GM12878 (cell line): ENCODE measurements around the gene ZXDC. TPM values are rescaled to one million over a fixed set of nuclear protein-coding genes. Genes with fewer than 3 reads are reported as not detected.

ENCODE experiments used
- ATAC-seq: fragments of 200-7000 bp; cut with Tn5 transposase; 3 replicates; pipeline ENCODE4 v1.9.1; 2020; ENCODE audit warnings: mild to moderate bottlenecking, moderate library complexity
- BruUV-seq: library from RNA; stranded (reverse); fragments of 400-500 nt; replicated peaks from 2 replicates; lab custom pipeline; 2021; lab: Mats Ljungman, UMichigan
- CTCF ChIA-PET: fragments of 300-600 bp; sonication (Branson Sonifier 250); formaldehyde crosslinking; extraction: SDS; loops from one replicate; lab custom pipeline; 2021; ENCODE audit warnings: inconsistent platforms; lab: Yijun Ruan, JAX
- POLR2A ChIA-PET: fragments of 350-600 bp; formaldehyde crosslinking; extraction: SDS; loops from one replicate; lab custom pipeline; 2021; ENCODE audit warnings: inconsistent platforms; lab: Charles Lee
- RAD21 ChIA-PET: fragments of 300-600 bp; sonication (Branson Sonifier 250); formaldehyde crosslinking; loops from one replicate; lab custom pipeline; 2023; ENCODE audit warnings: antibody characterized with exemption; ENCODE audit not compliant: unreplicated experiment; lab: Charles Lee
- SMC1A ChIA-PET: fragments of 300-600 bp; sonication (Branson Sonifier 250); formaldehyde crosslinking; loops from one replicate; lab custom pipeline; 2023; ENCODE audit not compliant: unreplicated experiment, uncharacterized antibody; lab: Charles Lee
- DNase-seq: peaks from one replicate; pipeline ENCODE4 v3.0.0-alpha.2; 2011; ENCODE audit warnings: low read depth, low spot score
- FAIRE-seq: peaks from 3 replicates; lab custom pipeline; 2011; peaks lifted over from hg19 to GRCh38; lab: Jason Lieb, UNC
- H2AFZ ChIP-seq: 2 replicates; pipeline ENCODE4 v1.6.0; 2011; ENCODE audit warnings: low read depth, low read length, control low read depth; ENCODE audit not compliant: control insufficient read depth
- H3K27ac ChIP-seq: 2 replicates; pipeline ENCODE4 v1.5.1; 2011; ENCODE audit warnings: control low read depth; ENCODE audit not compliant: control insufficient read depth, insufficient read depth
- H3K27me3 ChIP-seq, 2 experiments: replicated peaks in 1 of 2; 2 replicates each; pipeline versions ENCODE4 v1.6.0 to v1.6.1; 2011; ENCODE audit warnings: low read length in 1 of 2; ENCODE audit not compliant: control insufficient read depth in 2 of 2, insufficient read depth in 2 of 2
- H3K36me3 ChIP-seq, 2 experiments: 2 replicates each; pipeline ENCODE4 v1.5.1; 2011; ENCODE audit warnings: low read length in 1 of 2; ENCODE audit not compliant: control insufficient read depth in 2 of 2, insufficient read depth in 2 of 2
- H3K4me1 ChIP-seq: 2 replicates; pipeline ENCODE4 v1.6.1; 2011; ENCODE audit warnings: mild to moderate bottlenecking, low read length, moderate library complexity, mixed read lengths; ENCODE audit not compliant: control insufficient read depth, insufficient read depth
- H3K4me2 ChIP-seq: 2 replicates; pipeline ENCODE4 v1.6.0; 2011; ENCODE audit warnings: control low read depth; ENCODE audit not compliant: control insufficient read depth, insufficient read depth
- H3K4me3 ChIP-seq: fragments of 200-600 bp; sonication (generic); 2 replicates; pipeline ENCODE4 v1.5.1; 2016
- H3K79me2 ChIP-seq: 2 replicates; pipeline ENCODE4 v1.6.0; 2011; ENCODE audit warnings: low read length; ENCODE audit not compliant: control insufficient read depth, insufficient read depth
- H3K9ac ChIP-seq: 2 replicates; pipeline ENCODE4 v1.8.0; 2011; ENCODE audit warnings: low read length, control low read depth, mixed read lengths; ENCODE audit not compliant: control insufficient read depth, insufficient read depth
- H3K9me3 ChIP-seq: replicated peaks from 3 replicates; pipeline ENCODE4 v1.5.1; 2011; ENCODE audit warnings: mild to moderate bottlenecking, low read length; ENCODE audit not compliant: control insufficient read depth, insufficient read depth
- H4K20me1 ChIP-seq: 2 replicates; pipeline ENCODE4 v1.6.0; 2011; ENCODE audit not compliant: control insufficient read depth, insufficient read depth
- BACH1 ChIP-seq: fragments of 450-650 bp; IDR thresholded peaks from 2 replicates; pipeline ENCODE4 v1.6.1; 2017; ENCODE audit warnings: mild to moderate bottlenecking, borderline replicate concordance
- BCL3 ChIP-seq: IDR thresholded peaks from 2 replicates; pipeline ENCODE4 v1.6.1; 2011; ENCODE audit warnings: borderline replicate concordance, low read depth, mild to moderate bottlenecking, moderate library complexity, low read length; ENCODE audit not compliant: insufficient read depth, poor library complexity, severe bottlenecking
- BHLHE40 ChIP-seq, 2 experiments: fragments of 450-650 bp in 1 of 2; IDR thresholded peaks; 2 replicates each; pipeline ENCODE4 v1.6.1; 2011 to 2017; ENCODE audit warnings: low read depth in 2 of 2, borderline replicate concordance in 1 of 2, improper control_type of control experiment in 1 of 2, low read length in 1 of 2, mild to moderate bottlenecking in 1 of 2
- CBX3 ChIP-seq: fragments of 200-600 bp; sonication (generic); IDR thresholded peaks from 2 replicates; pipeline ENCODE4 v1.6.1; 2016; ENCODE audit warnings: low read depth, borderline replicate concordance
- CHD1 ChIP-seq: IDR thresholded peaks from 2 replicates; pipeline ENCODE4 v1.6.1; 2012; ENCODE audit warnings: low read depth, low read length, improper control_type of control experiment
- HDGF ChIP-seq: fragments of 450-650 bp; IDR thresholded peaks from 2 replicates; pipeline ENCODE4 v1.6.1; 2016; ENCODE audit warnings: antibody characterized with exemption
- NFXL1 ChIP-seq: fragments of 450-650 bp; IDR thresholded peaks from 2 replicates; pipeline ENCODE4 v1.6.1; 2017; ENCODE audit warnings: antibody characterized with exemption, mild to moderate bottlenecking, borderline replicate concordance
- RAD21 ChIP-seq: IDR thresholded peaks from 2 replicates; pipeline ENCODE4 v1.6.1; 2011; ENCODE audit warnings: mild to moderate bottlenecking, low read depth, low read length, moderate library complexity; ENCODE audit not compliant: insufficient read depth
- SMC3 ChIP-seq: IDR thresholded peaks from 2 replicates; pipeline ENCODE4 v1.6.1; 2011; ENCODE audit warnings: low read length, improper control_type of control experiment, borderline replicate concordance
- STAT3 ChIP-seq: IDR thresholded peaks from 2 replicates; pipeline ENCODE4 v1.6.1; 2011; ENCODE audit warnings: low read depth, low read length, improper control_type of control experiment
- SUZ12 ChIP-seq: fragments of 200-600 bp; sonication (generic); IDR thresholded peaks from one replicate; pipeline ENCODE4 v1.6.1; 2018; ENCODE audit warnings: antibody characterized with exemption, mild to moderate bottlenecking; ENCODE audit not compliant: unreplicated experiment
- TAF1 ChIP-seq: IDR thresholded peaks from 2 replicates; pipeline ENCODE4 v1.6.1; 2011; ENCODE audit warnings: mild to moderate bottlenecking, low read depth, low read length, borderline replicate concordance
- TBL1XR1 ChIP-seq: IDR thresholded peaks from 2 replicates; pipeline ENCODE4 v1.6.1; 2012; ENCODE audit warnings: low read depth, low read length, improper control_type of control experiment
- TCF3 ChIP-seq: IDR thresholded peaks from 2 replicates; pipeline ENCODE4 v1.6.1; 2012; ENCODE audit warnings: low read depth, mild to moderate bottlenecking, low read length, borderline replicate concordance; ENCODE audit not compliant: insufficient read depth
- TCF7 ChIP-seq: IDR thresholded peaks from 2 replicates; pipeline ENCODE4 v1.6.1; 2014; ENCODE audit warnings: antibody characterized with exemption, borderline replicate concordance
- WRNIP1 ChIP-seq: IDR thresholded peaks from 2 replicates; pipeline ENCODE4 v1.6.1; 2011; ENCODE audit warnings: low read depth, low read length, improper control_type of control experiment, borderline replicate concordance
- WGBS: methylation state at CpG from one replicate; pipeline ENCODE4 v1.1.6; 2016; ENCODE audit warnings: low lambda C conversion rate; ENCODE audit not compliant: insufficient replicate concordance, insufficient coverage; ENCODE audit errors: missing lambda C conversion rate; 5-methylcytosine and 5-hydroxymethylcytosine counted together
- in situ Hi-C: fragments of 300-500 bp; cut with MboI; formaldehyde crosslinking; loops from 9 replicates; pipeline ENCODE4 v1.14.3; 2018; ENCODE audit warnings: mixed read lengths
- intact Hi-C: fragments of 100-400 bp; cut with micrococcal nuclease; formaldehyde crosslinking; loops from one replicate; pipeline ENCODE4 v1.14.2; 2022; ENCODE audit not compliant: unreplicated experiment
- polyA plus RNA-seq, 11 experiments: library from polyadenylated mRNA; depleted of rRNA in 4 of 11; unstranded in 6 of 11; stranded (reverse) in 5 of 11; fragments of >200 nt; fragmentation: Nextera tagmentation in 4 of 11; fragmentation: Illumina TruSeq in 1 of 11; extraction: Ambion mirVana in 4 of 11; extraction: Trizol in 1 of 11; gene quantifications; 1 replicate in 1 of 11; 2 replicates in 10 of 11; pipeline versions ENCODE4 v1.2.1 to v1.2.3, GENCODE V29; 2011 to 2016; ENCODE audit warnings: inconsistent platforms in 2 of 11, missing spikeins in 2 of 11, low read depth in 1 of 11
- total RNA-seq, 4 experiments: library from RNA; depleted of rRNA in 3 of 4; stranded (reverse); fragments of >200 nt in 3 of 4; fragmentation: Illumina TruSeq in 1 of 4; extraction: Trizol in 1 of 4; gene quantifications; 2 replicates each; pipeline versions ENCODE4 v1.2.1 to v1.2.3, GENCODE V29; 2013 to 2021
- TF ChIP-seq, protein P1 (sequence below): fragments of 450-650 bp; conservative IDR thresholded peaks from 2 replicates; pipeline ENCODE4 v1.6.1; 2017; ENCODE audit warnings: mild to moderate bottlenecking, moderate library complexity

The ZXDC gene
- total and polyA plus RNA-seq, 10 of the 15 experiments (the other 5 are each of a cell fraction or from before 2014, with no cell fraction given) = 0.72 to 15.3 (median 8.5) TPM

- ChIA-PET POLR2A (no interaction called here), SMC1A (no interaction called here), CTCF (no interaction called here), RAD21 (no interaction called here)
- in situ Hi-C loops = no loop called here
- Histone ChIP-seq H3K27ac (no peak overlapping the region), H3K27me3 (no peaks in the 10 kb centered on the region), H3K4me3 (no peak overlapping the region), H3K79me2 (no peaks in the 10 kb centered on the region), H3K9ac (no peak overlapping the region), H2AFZ (no peak overlapping the region), H3K4me2 (no peak overlapping the region), H3K9me3 (no peaks in the 10 kb centered on the region), H4K20me1 (no peaks in the 10 kb centered on the region), H3K36me3 (peaks cover 8 to 14% of the 10 kb centered on the region in 2 experiments; a peak in 3 of 4 replicates), H3K4me1 (no peaks in the 10 kb centered on the region)
- ATAC-seq (no peak), FAIRE-seq (no peak), DNase-seq (no peak)
- no TSS peak for BruUV-seq
- TF ChIP-seq TBL1XR1 (no peak), BHLHE40 (IDR thresholded peaks at IDR 0.05; ENCODE audit: borderline replicate concordance in 1 of 2, low read depth in 2 of 2, low read length in 1 of 2) (no peak), CBX3 (no peak), CHD1 (no peak), STAT3 (no peak), BACH1 (no peak), BCL3 (no peak), SMC3 (no peak), WRNIP1 (no peak), RAD21 (no peak), HDGF (no peak), TCF7 (no peak), TAF1 (no peak), SUZ12 (no peak), TCF3 (no peak), NFXL1 (no peak)
- TF ChIP-seq, protein P1, sequence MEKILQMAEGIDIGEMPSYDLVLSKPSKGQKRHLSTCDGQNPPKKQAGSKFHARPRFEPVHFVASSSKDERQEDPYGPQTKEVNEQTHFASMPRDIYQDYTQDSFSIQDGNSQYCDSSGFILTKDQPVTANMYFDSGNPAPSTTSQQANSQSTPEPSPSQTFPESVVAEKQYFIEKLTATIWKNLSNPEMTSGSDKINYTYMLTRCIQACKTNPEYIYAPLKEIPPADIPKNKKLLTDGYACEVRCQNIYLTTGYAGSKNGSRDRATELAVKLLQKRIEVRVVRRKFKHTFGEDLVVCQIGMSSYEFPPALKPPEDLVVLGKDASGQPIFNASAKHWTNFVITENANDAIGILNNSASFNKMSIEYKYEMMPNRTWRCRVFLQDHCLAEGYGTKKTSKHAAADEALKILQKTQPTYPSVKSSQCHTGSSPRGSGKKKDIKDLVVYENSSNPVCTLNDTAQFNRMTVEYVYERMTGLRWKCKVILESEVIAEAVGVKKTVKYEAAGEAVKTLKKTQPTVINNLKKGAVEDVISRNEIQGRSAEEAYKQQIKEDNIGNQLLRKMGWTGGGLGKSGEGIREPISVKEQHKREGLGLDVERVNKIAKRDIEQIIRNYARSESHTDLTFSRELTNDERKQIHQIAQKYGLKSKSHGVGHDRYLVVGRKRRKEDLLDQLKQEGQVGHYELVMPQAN = no peak
- intact Hi-C loops = no loop called here
- 84% methylated on average over 11 of the region's 11 CpGs for WGBS
These were observed 26.1 kb downstream of the ZXDC start for GRCh38 chr3:126449621-126450051.
